Keratinocyte (primary cell): Measurements from ENCODE around the gene SLC39A9. TPM values are rescaled to one million over a fixed set of nuclear protein-coding genes. Genes with fewer than 3 reads are reported as not detected.

Experiments
- DNase-seq: peaks from one replicate; pipeline ENCODE4 v3.0.0-alpha.2; 2011; ENCODE audit warnings: low read depth, missing footprints, low spot score
- FAIRE-seq: peaks from 2 replicates; lab custom pipeline; 2011; peaks lifted over from hg19 to GRCh38; lab: Jason Lieb, UNC
- H2AFZ ChIP-seq: 2 replicates; pipeline ENCODE4 v1.6.0; 2012; ENCODE audit warnings: low read length, control low read depth, inconsistent platforms; ENCODE audit not compliant: control insufficient read depth
- H3K27ac ChIP-seq: 2 replicates; pipeline ENCODE4 v1.5.1; 2011; ENCODE audit warnings: low read length; ENCODE audit not compliant: control insufficient read depth, insufficient read depth
- H3K27me3 ChIP-seq: 3 replicates; pipeline ENCODE4 v1.6.0; 2011; ENCODE audit warnings: low read length; ENCODE audit not compliant: control insufficient read depth, insufficient read depth; ENCODE audit errors: extremely low read depth
- H3K36me3 ChIP-seq, 2 experiments: 2 replicates in 1 of 2; 3 replicates in 1 of 2; pipeline ENCODE4 v1.5.1; 2011; ENCODE audit warnings: low read length in 2 of 2, mild to moderate bottlenecking in 1 of 2; ENCODE audit not compliant: control insufficient read depth in 2 of 2, insufficient read depth in 2 of 2; ENCODE audit errors: extremely low read depth in 1 of 2
- H3K4me1 ChIP-seq: 3 replicates; pipeline ENCODE4 v1.5.1; 2011; ENCODE audit warnings: low read length; ENCODE audit not compliant: control insufficient read depth, insufficient read depth; ENCODE audit errors: extremely low read depth
- H3K4me2 ChIP-seq: 3 replicates; pipeline ENCODE4 v1.6.0; 2011; ENCODE audit warnings: low read depth, low read length; ENCODE audit not compliant: control insufficient read depth, insufficient read depth; ENCODE audit errors: extremely low read depth
- H3K4me3 ChIP-seq, 3 experiments: fragments of 200-600 bp in 1 of 3; sonication (generic) in 1 of 3; 2 replicates in 2 of 3; 3 replicates in 1 of 3; pipeline ENCODE4 v1.5.1; 2011 to 2016; ENCODE audit warnings: low read length in 3 of 3, mild to moderate bottlenecking in 3 of 3, control low read depth in 2 of 3, inconsistent platforms in 1 of 3, low read depth in 1 of 3, mixed read lengths in 1 of 3, mixed run types in 1 of 3, moderate library complexity in 1 of 3; ENCODE audit not compliant: control insufficient read depth in 2 of 3, insufficient read depth in 2 of 3; ENCODE audit errors: extremely low read depth in 1 of 3
- H3K79me2 ChIP-seq: 2 replicates; pipeline ENCODE4 v1.6.0; 2012; ENCODE audit warnings: low read length; ENCODE audit not compliant: control insufficient read depth, insufficient read depth
- H3K9ac ChIP-seq: 3 replicates; pipeline ENCODE4 v1.6.0; 2011; ENCODE audit warnings: low read length; ENCODE audit not compliant: control insufficient read depth, insufficient read depth; ENCODE audit errors: extremely low read depth
- H3K9me1 ChIP-seq: 3 replicates; pipeline ENCODE4 v1.6.0; 2011; ENCODE audit warnings: low read length; ENCODE audit not compliant: control insufficient read depth, insufficient read depth; ENCODE audit errors: extremely low read depth
- H3K9me3 ChIP-seq: 2 replicates; pipeline ENCODE4 v1.5.1; 2012; ENCODE audit warnings: low read depth, low read length; ENCODE audit not compliant: control insufficient read depth
- H4K20me1 ChIP-seq: 3 replicates; pipeline ENCODE4 v1.6.0; 2011; ENCODE audit warnings: low read length; ENCODE audit not compliant: control insufficient read depth, insufficient read depth; ENCODE audit errors: extremely low read depth
- CTCF ChIP-seq, 3 experiments: IDR thresholded peaks in 1 of 3; conservative IDR thresholded peaks in 1 of 3; optimal IDR thresholded peaks in 1 of 3; 2 replicates in 2 of 3; 3 replicates in 1 of 3; pipeline versions ENCODE3 to v1.5.1; 2011; ENCODE audit warnings: low read length in 3 of 3, mild to moderate bottlenecking in 3 of 3, moderate library complexity in 2 of 3, control low read depth in 1 of 3, inconsistent platforms in 1 of 3; ENCODE audit not compliant: insufficient read depth in 2 of 3; ENCODE audit errors: extremely low read depth in 1 of 3
- EZH2 ChIP-seq: IDR thresholded peaks from one replicate; pipeline ENCODE4 v1.6.1; 2012; ENCODE audit warnings: inconsistent platforms, mild to moderate bottlenecking, low read length, moderate library complexity
- dilution Hi-C: fragments of 300-500 bp; cut with MboI; formaldehyde crosslinking; loops from one replicate; pipeline ENCODE4 v1.7.0; 2020; ENCODE audit warnings: low sequenced_read_pairs; ENCODE audit not compliant: extremely low pct_ligation_motif_present
- polyA plus RNA-seq, 5 experiments: library from polyadenylated mRNA; depleted of rRNA in 3 of 5; stranded (reverse) in 3 of 5; stranded (forward) in 1 of 5; unstranded in 1 of 5; fragments of >200 nt; gene quantifications; 1 replicate in 1 of 5; 2 replicates in 3 of 5; 3 replicates in 1 of 5; pipeline versions ENCODE4 v1.2.1 to v1.2.3, GENCODE V29; 2011 to 2012; ENCODE audit warnings: missing spikeins in 2 of 5, low read depth in 1 of 5, low replicate concordance in 1 of 5

SLC39A9 gene
- polyA plus RNA-seq, 1 donor (not counting 4 experiments of a cell fraction or from before 2014, with no cell fraction given): 58.8 TPM

- TF ChIP-seq CTCF (optimal IDR thresholded peaks at IDR 0.05 in 1 of 3, IDR thresholded peaks at IDR 0.05 in 1 of 3, conservative IDR thresholded peaks at IDR 0.05 in 1 of 3; ENCODE audit: extremely low read depth in 1 of 3, insufficient read depth in 2 of 3, low read length in 3 of 3) (no peak), EZH2 (no peak)
- Histone ChIP-seq H4K20me1 (no peaks in the 10 kb centered on the region), H3K79me2 (no peaks in the 10 kb centered on the region), H3K4me3 (no peak overlapping the region), H3K27ac (no peak overlapping the region), H3K36me3 (no peaks in the 10 kb centered on the region), H3K27me3 (peaks cover 20% of the 10 kb centered on the region), H2AFZ (no peak overlapping the region), H3K4me1 (no peaks in the 10 kb centered on the region), H3K9me3 (no peaks in the 10 kb centered on the region), H3K9ac (no peak overlapping the region), H3K4me2 (no peak overlapping the region), H3K9me1 (no peaks in the 10 kb centered on the region)
- dilution Hi-C loops: no loop called here
- DNase-seq (no peak), FAIRE-seq (no peak)
These were observed 94.5 kb downstream of the SLC39A9 start for GRCh38 chr14:69493038-69493437.

- no peak for FAIRE-seq
- no peaks in the 10 kb centered on the region for H3K79me2 ChIP-seq
- H3K4me2 ChIP-seq: no peak overlapping the region
- dilution Hi-C loops: no loop called here
- no peaks in the 10 kb centered on the region for H3K9me3 ChIP-seq
- no peaks in the 10 kb centered on the region for H3K4me1 ChIP-seq
- DNase-seq: no peak
- no peak overlapping the region for H2AFZ ChIP-seq
- TF ChIP-seq CTCF (optimal IDR thresholded peaks at IDR 0.05 in 1 of 3, IDR thresholded peaks at IDR 0.05 in 1 of 3, conservative IDR thresholded peaks at IDR 0.05 in 1 of 3; ENCODE audit: extremely low read depth in 1 of 3, insufficient read depth in 2 of 3, low read length in 3 of 3): no peak
- no peak for TF ChIP-seq EZH2
- H3K27me3 ChIP-seq: peaks cover 13% of the 10 kb centered on the region
- no peak overlapping the region for H3K4me3 ChIP-seq
- no peaks in the 10 kb centered on the region for H3K36me3 ChIP-seq
- H3K9me1 ChIP-seq: no peaks in the 10 kb centered on the region
- H3K9ac ChIP-seq: no peak overlapping the region
- no peak overlapping the region for H3K27ac ChIP-seq
- no peaks in the 10 kb centered on the region for H4K20me1 ChIP-seq
These were observed 95.3 kb downstream of the SLC39A9 start for GRCh38 chr14:69493791-69494190.
